Activated T-cell treated with anti-CD3 and anti-CD28 coated beads for 24 hours (primary cell): ENCODE results near the gene FNDC3B.
"Not testable (repeated sequence)": the region's sequence is repeated elsewhere in the genome, so short reads cannot be mapped to it uniquely, and the experiment has no call there.

Experiments used
- DNase-seq: peaks from one replicate; pipeline ENCODE4 v3.0.0-alpha.2; 2020; ENCODE audit warnings: low read depth

FNDC3B gene

DNA sequence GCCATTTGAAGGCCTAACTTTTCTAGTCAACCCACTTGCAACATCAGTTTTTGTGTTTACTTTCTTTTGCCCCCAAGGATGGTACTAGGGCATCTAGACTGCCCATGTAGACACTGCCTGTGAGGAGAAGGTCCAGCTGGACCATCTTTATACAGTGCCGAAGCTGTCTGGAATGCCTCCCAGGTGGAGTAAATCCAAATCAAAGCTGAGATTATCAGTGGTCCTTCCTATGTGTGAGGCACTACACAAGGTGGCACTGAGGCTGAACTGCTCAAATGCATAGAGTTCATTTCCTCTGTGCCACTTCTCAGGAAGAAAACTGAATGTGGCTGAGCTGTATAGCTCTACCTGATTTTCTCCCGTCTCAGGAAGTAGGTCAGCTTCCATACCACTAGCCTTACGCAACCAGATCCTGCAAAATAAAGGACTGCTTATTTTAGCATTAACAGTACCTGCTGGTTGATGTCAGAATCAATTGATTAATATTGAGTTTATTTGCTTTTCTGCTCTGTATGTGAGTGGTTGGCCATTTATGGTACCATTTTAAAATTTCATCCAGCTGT is 302.8 kb downstream of the FNDC3B start:
- DNase-seq: no peak

GRCh38 chr3:172343117-172343516 is 303.7 kb downstream of the FNDC3B start:
- no peak for DNase-seq

DNA sequence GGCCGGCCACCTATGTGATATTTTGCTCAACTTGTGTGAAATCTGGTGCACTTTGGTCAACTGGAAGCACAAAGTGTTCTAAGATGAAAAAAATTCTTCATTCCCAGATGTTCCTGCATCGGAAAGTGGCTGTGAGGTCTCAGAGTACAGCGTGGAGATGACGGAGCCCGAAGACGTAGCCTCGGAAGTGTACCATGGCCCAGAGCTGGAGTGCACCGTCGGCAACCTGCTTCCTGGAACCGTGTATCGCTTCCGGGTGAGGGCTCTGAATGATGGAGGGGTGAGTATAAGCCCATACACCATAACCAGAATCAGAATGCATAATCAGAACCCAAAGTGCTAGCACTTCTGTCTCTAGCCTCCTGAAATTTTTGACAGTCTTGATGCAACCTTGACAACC is 304.6 kb downstream of the FNDC3B start:
- DNase-seq: no peak

DNA sequence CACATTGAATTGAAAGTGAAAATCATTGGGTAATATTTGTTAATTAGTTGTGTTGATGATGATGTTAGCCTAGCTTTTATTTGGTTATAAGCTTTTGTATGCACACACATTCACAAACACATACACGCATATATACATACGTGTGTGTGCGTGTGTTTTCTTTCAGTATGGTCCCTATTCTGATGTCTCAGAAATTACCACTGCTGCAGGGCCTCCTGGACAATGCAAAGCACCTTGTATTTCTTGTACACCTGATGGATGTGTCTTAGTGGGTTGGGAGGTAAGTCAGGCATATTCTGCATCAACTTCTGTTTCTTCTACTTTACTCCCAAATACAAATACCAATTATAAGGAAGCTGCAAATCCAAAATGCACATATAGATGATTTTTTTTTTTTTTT is 306.8 kb downstream of the FNDC3B start:
- DNase-seq: no peak

DNA sequence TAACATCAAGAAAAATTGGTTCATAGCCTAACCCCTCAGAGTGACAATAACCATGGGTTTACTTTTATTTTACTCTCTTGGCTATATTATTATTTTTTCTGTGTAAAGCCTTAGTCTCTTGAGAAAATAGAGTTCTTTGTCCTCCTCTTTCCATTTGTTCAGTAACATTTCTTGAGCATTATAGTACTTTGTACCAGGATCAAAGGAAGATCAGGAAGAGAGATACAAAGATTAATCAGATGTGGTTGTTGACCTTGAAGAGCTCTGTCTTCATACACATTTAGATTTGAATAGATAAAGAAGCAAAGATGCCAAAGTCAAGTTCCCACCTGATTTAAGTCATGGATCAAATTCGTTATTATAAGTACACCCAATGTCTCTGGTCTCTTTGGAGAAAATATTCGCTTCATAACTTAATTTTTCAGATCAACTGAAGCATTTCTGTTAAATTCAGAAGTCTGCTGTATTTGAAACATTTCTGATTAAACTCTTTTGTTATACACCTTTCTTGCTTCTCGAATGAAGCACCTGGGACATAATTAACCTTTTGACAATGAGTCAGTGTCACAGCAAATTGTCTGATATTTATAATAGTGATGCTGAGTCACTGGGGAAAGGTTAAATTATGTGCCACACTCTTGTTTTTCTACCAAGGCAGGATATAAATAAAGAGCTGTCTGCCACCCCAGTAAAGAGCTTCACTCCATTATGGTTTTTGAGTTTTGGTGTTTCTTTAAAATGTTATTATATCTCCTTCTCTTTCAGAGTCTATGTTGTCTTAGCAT is 308.7 kb downstream of the FNDC3B start:
- DNase-seq: no peak

DNA sequence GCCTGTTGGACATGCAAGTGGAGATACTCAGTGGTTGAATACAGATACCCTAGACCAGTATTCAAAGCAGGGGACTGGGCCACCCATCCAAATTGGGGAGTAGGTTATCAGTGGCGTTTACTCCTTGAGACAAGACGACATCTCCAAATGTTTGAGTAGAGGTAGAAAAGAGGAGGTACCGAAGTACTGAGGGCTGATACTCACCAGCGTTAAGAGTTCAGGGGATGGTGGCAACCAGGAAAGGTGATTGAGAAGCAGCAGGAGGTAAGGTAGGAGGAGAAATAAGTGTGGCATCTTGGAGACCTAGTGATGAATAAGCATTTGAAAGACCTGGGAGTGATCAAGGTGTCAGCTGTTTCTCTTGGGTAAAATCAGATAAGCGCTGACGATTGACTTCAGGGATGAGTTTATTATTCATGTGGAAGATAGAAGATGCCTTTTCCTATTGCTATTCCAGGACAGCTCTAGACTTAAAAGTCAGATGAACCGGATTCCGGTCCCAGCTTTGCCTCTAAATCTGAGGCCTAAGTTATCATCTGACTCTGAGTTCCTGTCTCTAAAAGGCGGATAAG is 312.6 kb downstream of the FNDC3B start:
- DNase-seq: no peak

DNA sequence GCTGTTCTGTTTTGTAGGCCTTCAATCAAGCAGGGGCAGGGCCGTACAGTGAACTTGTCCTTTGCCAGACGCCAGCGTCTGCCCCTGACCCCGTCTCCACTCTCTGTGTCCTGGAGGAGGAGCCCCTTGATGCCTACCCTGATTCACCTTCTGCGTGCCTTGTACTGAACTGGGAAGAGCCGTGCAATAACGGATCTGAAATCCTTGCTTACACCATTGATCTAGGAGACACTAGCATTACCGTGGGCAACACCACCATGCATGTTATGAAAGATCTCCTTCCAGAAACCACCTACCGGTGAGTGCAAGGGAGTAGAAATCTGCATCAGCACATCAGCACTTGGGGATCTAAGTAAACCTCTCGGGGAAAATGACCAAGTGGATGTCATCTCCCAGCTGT is 313.4 kb downstream of the FNDC3B start:
- no peak for DNase-seq

DNA sequence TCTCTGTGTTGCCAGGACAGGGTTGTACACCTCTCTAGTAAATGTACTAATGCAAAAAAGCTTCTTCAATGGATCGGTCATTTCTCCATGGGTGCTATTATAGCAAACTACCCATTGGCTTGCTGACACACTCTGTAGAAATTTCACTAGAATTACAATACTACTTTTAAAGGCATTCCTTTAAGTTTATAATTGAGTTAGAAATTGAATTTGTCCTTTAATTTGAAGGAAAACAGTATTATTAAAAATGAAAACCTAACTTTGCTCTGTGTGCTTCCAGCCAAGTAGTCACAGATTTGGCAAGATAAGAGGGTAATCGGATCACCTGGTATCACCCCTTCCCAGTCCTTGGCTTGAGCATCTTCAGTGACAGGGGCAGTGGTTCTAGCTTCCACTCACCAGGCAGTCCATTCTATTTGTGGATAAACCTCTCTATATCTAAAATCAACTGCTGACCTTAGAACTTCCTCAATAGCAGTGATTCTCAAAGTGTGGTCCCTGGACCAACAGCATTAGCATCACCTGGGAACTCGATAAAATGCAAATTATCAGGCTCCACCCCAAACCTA is 315.6 kb downstream of the FNDC3B start:
- DNase-seq: no peak

DNA sequence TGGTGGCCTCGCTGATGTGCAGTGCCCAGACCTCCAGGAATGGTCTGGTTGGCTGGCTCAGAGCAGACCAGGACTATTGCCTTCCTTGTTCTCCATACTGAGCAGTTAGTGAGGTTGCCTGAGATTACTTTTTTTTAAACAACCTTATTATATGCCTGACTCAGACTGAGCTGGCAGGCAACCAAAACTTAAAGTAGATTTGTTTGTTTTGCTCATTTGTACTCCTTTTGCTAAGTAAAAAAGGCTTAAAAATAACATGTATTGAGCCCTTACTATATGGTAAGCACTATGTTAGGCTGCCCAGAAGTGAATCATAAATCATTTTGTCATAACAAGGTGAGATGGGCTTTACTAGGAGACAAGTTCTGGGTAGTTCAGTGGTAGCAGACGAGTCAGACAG is 316.5 kb downstream of the FNDC3B start:
- no peak for DNase-seq

- no peak for DNase-seq
These were observed 317.0 kb downstream of the FNDC3B start for GRCh38 chr3:172356427-172356826.

DNA sequence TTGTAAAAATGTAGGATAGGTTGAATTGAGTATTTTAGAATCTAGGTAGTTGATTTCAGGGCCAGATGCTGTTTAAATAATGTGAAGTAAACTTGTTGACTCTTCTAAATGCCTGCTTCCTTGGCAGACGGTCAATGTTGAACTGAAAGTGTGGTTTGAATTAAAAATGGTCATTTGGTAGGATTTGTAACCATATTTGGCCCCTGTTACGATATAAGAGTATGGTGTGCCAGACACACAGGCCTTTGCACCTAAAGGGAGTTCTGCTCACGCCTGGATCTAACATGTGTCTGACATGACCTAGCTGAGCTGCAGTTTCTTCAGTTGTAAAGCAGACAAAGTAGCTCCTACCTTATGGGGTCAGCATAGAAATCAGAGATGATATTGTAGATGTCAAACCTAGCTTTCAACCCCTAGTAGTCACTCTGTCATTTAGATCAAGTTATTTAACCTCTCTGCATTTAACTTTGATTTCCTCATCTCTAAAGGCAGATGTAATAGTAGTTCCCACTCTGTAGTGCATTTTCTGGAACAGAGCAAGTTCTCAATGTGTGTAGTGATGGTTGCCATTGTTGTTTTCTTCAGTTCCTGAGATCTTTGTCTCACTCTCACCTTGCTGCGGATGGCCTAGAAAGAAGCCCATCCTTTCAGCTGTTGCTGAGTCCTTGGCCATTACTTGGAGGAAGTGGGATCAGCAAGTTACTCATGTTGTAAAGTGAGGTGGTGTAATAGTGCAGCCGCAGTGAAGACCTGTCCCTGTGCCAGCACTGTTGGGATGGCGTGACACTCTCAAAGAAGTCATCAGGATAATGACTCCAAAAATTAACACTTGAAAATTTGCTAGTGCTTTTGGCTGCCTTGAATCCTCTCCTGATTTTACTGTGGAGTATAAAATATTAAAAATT is 318.7 kb downstream of the FNDC3B start:
- no peak for DNase-seq

DNA sequence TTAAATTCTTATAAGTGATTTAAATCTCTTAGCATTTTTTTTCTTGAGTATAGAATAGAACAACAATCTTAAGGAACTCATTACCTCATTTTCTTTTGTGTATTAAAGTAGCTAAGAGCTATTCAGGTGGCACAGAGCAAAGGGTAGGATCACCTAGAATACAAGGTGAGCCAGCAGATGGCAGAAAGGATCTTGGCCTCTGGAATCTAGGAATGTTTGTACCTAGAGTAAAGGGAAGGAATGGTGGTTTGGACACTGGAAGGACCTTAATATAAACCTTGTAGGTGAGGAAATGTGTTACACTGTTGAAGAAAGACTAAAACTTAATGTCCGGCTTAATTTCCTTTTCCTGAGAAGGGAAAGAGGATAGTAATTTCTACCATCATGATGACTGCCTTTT is 319.9 kb downstream of the FNDC3B start:
- no peak for DNase-seq

GRCh38 chr3:172359996-172360395 is 320.6 kb downstream of the FNDC3B start:
- DNase-seq: no peak

GRCh38 chr3:172362583-172362982 is 323.2 kb downstream of the FNDC3B start:
- DNase-seq: no peak

DNA sequence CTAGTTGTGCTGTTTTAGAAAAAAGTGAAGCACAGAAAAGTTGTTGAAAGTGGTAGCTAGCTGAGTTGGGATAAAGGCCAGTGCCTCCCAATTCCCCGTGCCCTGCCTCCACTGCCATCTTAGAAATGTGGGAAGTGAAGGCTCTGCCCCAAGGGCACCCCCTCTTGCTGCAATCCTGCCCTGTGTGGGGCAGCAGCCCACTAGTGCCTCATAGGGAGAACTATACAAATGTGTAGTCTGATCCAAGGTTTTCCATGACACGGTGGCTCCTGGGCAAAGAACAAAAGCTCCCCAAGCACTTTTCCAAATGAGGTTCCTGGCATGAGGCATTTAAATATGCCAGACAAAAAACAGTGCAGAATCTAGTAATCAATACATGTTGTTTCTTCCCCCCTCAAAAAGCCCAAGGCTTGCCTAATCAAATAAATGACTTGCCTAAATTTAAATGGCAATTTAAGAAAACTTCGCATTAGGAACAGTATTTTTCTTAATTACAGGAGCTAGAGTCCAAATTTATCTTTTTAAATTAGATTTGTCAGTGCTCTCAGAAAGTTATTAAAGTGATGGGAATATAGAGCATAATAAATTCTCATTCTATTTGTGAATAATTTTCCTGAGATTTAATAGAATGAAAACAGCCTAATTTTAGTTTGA is 325.1 kb downstream of the FNDC3B start:
- DNase-seq: no peak

GRCh38 chr3:172365028-172365567 is 325.7 kb downstream of the FNDC3B start:
- DNase-seq: no peak

DNA sequence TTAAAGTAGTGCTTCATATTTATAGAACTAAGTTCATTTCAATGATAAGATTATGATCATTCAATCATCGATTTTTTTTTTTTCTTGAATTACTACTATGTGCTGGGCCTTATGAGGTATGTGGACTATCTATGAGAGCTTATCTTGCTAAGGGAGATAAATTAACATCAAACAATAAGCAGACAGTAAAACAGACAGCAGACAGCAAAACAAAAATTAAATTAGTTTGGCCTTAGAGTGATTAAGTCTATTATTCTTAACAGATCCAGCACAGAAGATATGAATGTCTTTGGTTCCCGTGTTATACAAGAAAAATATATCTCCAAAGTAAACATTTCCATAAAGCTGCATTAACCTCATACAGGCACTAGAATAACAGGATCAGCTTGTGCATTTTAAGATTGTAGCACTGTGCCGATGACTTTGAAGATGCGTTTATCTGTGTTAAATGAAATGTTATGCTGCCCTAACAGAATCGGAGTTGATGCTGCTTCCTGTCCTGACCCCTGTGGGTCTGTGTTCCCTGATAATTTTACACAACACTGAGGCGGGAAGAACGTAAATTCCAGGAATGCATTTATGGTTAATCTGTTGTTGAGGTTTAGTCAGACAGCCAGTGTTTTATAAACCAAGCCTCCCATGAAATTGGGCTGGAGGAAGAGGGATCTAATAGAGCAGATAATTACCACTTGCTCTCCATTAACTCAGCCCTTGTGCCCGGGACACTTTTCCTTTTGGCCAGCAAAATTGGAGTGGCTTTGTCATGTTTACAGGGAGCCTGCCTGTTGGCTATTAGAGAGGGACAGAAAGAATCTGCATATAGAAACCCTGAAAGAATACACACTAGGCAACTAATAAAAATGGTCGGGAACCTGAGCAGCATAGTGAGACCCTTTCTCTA is 328.1 kb downstream of the FNDC3B start:
- DNase-seq: no peak

DNA sequence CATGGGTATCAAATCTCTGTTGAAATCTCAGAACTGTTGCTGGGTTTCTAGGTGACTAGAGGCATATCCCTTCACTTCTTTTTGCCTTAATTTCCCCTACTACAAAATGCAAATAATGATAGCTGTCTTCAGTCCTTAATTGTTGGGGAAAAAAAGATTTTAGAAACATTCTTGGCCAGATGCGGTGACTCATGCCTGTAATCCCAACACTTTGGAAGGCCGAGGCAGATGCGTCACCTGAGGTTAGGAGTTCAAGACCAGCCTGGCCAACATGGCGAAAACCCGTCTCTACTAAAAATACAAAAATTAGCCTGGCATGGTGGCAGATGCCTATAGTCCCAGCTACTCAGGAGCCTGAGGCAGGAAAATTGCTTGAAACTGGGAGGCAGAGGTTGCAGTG is 329.2 kb downstream of the FNDC3B start:
- DNase-seq: not testable (repeated sequence)

DNA sequence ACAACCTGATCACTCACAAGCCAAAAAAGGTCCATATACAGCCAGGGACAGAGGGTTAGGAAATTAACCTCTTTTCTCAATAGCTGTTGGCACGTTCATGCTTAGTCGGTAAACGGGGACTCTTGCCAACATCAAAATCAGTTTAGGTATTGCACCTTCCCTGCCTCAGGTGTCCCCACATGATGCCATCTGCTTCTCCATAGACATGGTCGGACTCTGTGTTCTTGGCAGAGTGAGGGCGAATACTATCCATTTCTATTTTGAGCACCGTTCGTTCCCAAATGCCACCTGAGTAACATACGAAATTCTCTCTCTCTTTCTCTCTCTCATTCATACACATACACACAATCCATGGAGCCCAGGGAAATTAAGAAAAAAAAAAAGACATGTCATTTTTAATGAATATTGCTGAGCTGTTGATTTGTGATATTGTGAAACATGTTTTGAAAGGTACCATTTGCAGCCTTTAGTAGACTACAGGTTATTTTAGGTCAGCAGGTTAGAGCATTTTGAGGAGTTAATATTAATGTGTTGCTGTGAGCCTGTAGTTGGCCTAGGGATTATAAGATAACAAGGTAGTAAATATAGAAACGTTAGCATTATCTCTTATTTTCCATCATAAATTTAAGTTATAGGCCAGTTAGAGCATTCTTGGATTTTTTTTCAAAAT is 330.3 kb downstream of the FNDC3B start:
- DNase-seq: no peak

- no peak for DNase-seq
These were observed 331.0 kb downstream of the FNDC3B start for GRCh38 chr3:172370419-172370818.
